ENCODE data around the gene PTPN21.
A peak's percentile ranks its signal among the peaks of the same experiment; 100 is the strongest.

Gene PTPN21

DNA sequence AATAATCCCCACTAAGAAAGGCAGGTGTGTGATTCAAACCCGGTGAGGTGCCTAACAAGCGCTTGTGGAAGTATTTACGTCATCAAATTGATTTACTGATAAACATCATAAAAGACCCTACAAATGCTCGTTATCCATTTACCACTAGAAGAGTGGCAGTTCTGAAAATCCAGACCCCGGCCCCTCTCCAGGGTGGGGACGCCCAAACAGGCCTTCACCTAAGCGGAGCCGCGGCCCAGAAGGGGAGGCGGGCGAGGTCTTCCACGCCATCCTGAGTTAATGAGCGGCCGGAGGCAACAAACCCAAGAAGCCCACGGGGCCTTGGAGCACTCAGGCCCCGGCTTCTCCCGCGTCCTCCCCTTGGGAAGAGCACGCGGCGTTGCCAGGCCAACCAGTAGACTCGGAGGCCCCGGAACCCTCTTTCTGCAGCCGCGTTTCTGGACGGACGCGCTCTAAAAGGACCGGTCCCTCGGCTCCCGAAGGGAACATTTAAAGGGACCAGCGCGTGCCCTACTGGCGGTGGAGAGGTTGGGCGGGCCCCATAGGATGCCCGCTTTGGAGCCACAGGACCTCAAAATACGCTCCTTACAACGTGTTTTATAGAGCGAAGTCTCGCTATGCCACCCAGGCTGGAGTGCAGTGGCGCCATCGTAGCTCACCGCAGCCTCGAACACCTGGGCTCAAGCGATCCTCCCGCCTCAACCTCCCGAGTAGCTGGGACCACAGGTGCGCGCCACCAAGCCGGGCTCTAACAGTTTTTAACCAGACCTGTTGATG, 3.5 kb downstream of the PTPN21 start:
- peak in 1 of 2 experiments; percentile 25 for DNase-seq (ENCODE audit: low read depth in 1 of 2, low spot score in 1 of 2)
- H3K27ac ChIP-seq (replicated peaks) = no peak overlapping the region
- peaks cover 24% of the 10 kb centered on the region for H3K27me3 ChIP-seq (ENCODE audit: insufficient read depth, poor library complexity, severe bottlenecking)
- H3K4me3 ChIP-seq (replicated peaks; ENCODE audit: insufficient read depth, low read length) = peak overlapping the region; percentile 35
- TF ChIP-seq POLR2AphosphoS5 (IDR thresholded peaks at IDR 0.05; ENCODE audit: low read depth) (no peak), GABPA (IDR thresholded peaks at IDR 0.05; ENCODE audit: low read depth) (peak; percentile 58)

DNA sequence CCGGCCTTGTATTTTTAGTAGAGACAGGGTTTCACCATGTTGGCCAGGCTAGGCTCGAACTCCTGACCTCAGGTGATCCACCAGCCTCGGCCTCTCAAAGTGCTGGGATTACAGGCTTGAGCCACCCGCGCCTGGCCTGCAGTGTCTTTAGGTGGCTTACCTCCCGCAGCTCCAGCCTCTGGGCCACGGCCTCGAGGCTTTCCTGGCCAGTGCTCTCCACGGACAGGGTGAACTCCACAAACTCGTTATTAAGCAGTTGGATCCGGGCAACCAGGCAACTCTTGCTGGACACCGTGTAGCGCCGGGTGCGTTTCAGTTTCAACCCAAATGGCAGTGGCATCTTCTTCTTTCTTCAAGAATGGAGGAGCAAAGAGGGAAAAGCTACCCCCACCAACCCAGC, 4.7 kb downstream of the PTPN21 start:
- DNase-seq (ENCODE audit: low read depth in 1 of 2, low spot score in 1 of 2) = no peak
- Histone ChIP-seq H3K4me3 (replicated peaks; ENCODE audit: insufficient read depth, low read length) (no peak overlapping the region), H3K27me3 (ENCODE audit: insufficient read depth, poor library complexity, severe bottlenecking) (peaks cover 12% of the 10 kb centered on the region), H3K27ac (replicated peaks) (no peak overlapping the region)
- TF ChIP-seq SPI1 (IDR thresholded peaks at IDR 0.05; ENCODE audit: borderline replicate concordance, low read depth) (no peak), GABPA (IDR thresholded peaks at IDR 0.05; ENCODE audit: low read depth) (no peak), POLR2AphosphoS5 (IDR thresholded peaks at IDR 0.05; ENCODE audit: low read depth) (no peak)
- TF ChIP-seq, protein P1, sequence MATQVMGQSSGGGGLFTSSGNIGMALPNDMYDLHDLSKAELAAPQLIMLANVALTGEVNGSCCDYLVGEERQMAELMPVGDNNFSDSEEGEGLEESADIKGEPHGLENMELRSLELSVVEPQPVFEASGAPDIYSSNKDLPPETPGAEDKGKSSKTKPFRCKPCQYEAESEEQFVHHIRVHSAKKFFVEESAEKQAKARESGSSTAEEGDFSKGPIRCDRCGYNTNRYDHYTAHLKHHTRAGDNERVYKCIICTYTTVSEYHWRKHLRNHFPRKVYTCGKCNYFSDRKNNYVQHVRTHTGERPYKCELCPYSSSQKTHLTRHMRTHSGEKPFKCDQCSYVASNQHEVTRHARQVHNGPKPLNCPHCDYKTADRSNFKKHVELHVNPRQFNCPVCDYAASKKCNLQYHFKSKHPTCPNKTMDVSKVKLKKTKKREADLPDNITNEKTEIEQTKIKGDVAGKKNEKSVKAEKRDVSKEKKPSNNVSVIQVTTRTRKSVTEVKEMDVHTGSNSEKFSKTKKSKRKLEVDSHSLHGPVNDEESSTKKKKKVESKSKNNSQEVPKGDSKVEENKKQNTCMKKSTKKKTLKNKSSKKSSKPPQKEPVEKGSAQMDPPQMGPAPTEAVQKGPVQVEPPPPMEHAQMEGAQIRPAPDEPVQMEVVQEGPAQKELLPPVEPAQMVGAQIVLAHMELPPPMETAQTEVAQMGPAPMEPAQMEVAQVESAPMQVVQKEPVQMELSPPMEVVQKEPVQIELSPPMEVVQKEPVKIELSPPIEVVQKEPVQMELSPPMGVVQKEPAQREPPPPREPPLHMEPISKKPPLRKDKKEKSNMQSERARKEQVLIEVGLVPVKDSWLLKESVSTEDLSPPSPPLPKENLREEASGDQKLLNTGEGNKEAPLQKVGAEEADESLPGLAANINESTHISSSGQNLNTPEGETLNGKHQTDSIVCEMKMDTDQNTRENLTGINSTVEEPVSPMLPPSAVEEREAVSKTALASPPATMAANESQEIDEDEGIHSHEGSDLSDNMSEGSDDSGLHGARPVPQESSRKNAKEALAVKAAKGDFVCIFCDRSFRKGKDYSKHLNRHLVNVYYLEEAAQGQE (IDR thresholded peaks at IDR 0.05; ENCODE audit: insufficient replicate concordance, low read depth) = no peak
- TF ChIP-seq, protein P2, sequence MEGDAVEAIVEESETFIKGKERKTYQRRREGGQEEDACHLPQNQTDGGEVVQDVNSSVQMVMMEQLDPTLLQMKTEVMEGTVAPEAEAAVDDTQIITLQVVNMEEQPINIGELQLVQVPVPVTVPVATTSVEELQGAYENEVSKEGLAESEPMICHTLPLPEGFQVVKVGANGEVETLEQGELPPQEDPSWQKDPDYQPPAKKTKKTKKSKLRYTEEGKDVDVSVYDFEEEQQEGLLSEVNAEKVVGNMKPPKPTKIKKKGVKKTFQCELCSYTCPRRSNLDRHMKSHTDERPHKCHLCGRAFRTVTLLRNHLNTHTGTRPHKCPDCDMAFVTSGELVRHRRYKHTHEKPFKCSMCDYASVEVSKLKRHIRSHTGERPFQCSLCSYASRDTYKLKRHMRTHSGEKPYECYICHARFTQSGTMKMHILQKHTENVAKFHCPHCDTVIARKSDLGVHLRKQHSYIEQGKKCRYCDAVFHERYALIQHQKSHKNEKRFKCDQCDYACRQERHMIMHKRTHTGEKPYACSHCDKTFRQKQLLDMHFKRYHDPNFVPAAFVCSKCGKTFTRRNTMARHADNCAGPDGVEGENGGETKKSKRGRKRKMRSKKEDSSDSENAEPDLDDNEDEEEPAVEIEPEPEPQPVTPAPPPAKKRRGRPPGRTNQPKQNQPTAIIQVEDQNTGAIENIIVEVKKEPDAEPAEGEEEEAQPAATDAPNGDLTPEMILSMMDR (IDR thresholded peaks at IDR 0.05; ENCODE audit: insufficient read depth, low read length) = no peak

DNA sequence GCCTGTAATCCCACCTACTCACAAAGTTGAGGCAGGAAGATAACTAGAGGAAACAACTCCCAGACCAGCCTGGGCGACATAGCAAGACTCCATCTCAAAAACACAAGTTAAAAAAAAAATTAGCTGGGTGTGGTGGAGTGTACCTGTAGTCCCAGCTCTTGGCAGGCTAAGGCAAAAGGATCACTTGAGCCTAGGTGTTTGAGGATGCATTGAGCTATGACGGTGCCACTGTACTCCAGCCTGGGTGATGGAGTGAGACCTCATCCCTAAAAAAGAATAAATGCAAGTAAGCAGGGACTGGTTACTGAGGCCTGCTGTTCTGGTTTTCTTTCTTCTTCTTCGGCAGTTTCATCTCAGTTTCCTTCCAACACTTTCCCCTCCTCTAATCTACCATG, 7.4 kb downstream of the PTPN21 start:
- H3K4me3 ChIP-seq (replicated peaks; ENCODE audit: insufficient read depth, low read length) = no peak overlapping the region
- TF ChIP-seq GABPA (IDR thresholded peaks at IDR 0.05; ENCODE audit: low read depth) (no peak), SPI1 (IDR thresholded peaks at IDR 0.05; ENCODE audit: borderline replicate concordance, low read depth) (no peak)
- TF ChIP-seq, protein P2 (IDR thresholded peaks at IDR 0.05; ENCODE audit: insufficient read depth, low read length) = no peak
- no peak for DNase-seq (ENCODE audit: low read depth in 1 of 2, low spot score in 1 of 2)
- no peaks in the 10 kb centered on the region for H3K27me3 ChIP-seq (ENCODE audit: insufficient read depth, poor library complexity, severe bottlenecking)
- no peak overlapping the region for H3K27ac ChIP-seq (replicated peaks)

DNA sequence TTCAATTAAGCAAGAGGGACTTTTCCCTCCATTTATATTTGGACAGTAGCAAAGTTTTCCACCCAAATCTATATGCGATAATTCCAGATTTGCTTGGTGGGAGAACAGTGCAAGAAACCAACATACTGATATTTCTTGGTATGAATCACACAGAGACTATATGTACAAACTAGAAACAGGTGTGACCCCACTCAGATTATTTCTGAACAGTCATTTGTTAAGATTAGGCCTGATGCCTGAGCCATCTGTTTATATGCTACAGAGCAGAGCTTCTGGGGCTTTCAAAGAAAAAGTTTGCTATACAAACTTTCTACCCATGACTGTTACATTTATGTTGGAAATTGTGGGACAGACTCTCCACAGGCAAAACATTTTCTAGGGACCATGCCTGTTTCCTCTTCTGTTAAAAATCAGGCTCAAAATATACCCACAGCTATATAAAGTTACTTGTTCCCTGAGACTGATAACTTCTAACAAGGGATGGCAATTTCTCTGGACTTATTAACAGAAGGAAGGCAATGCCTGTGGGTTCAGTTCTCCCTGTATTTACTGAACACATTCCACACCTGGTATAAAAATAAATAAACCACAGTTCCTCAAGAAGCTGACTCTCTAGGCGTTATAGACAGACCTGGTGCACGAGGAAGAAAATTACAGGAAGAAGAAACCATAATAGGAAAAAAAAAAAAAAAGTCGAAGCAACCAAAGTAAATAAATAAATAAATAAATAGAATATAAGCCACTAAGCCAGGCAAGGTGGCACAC, 8.0 kb downstream of the PTPN21 start:
- DNase-seq (ENCODE audit: low read depth in 1 of 2, low spot score in 1 of 2) = no peak
- H3K27ac ChIP-seq (replicated peaks) = no peak overlapping the region
- H3K27me3 ChIP-seq (ENCODE audit: insufficient read depth, poor library complexity, severe bottlenecking) = no peaks in the 10 kb centered on the region
- H3K4me3 ChIP-seq (replicated peaks; ENCODE audit: insufficient read depth, low read length) = no peak overlapping the region
- TF ChIP-seq GABPA (IDR thresholded peaks at IDR 0.05; ENCODE audit: low read depth) = no peak
- TF ChIP-seq, protein P2 (IDR thresholded peaks at IDR 0.05; ENCODE audit: insufficient read depth, low read length) = no peak
- TF ChIP-seq POLR2AphosphoS5 (IDR thresholded peaks at IDR 0.05; ENCODE audit: low read depth) = no peak
- TF ChIP-seq, protein P1 (IDR thresholded peaks at IDR 0.05; ENCODE audit: insufficient replicate concordance, low read depth) = no peak
- no peak for TF ChIP-seq SPI1 (IDR thresholded peaks at IDR 0.05; ENCODE audit: borderline replicate concordance, low read depth)

Measured in HL-60 (cell line).